ENCODE data around the gene OSER1.
A peak's percentile ranks its signal among the peaks of the same experiment; 100 is the strongest.

The OSER1 gene

GRCh38 chr20:44223721-44224120 is 13.2 kb upstream of the OSER1 start:
- DNase-seq = no peak

GRCh38 chr20:44222633-44223368 is 12.2 kb upstream of the OSER1 start:
- no peak for DNase-seq

GRCh38 chr20:44222027-44222426 is 11.5 kb upstream of the OSER1 start:
- no peak for DNase-seq

- DNase-seq = no peak
These were observed 10.9 kb upstream of the OSER1 start for GRCh38 chr20:44221368-44221954.

- no peak for DNase-seq
These were observed 9.2 kb upstream of the OSER1 start for GRCh38 chr20:44219791-44220190.

GRCh38 chr20:44219170-44219730 is 8.7 kb upstream of the OSER1 start:
- DNase-seq = no peak

GRCh38 chr20:44218446-44218845 is 7.9 kb upstream of the OSER1 start:
- no peak for DNase-seq

- DNase-seq = no peak
These were observed 6.9 kb upstream of the OSER1 start for GRCh38 chr20:44217342-44218092.

GRCh38 chr20:44215125-44215524 is 4.6 kb upstream of the OSER1 start:
- DNase-seq = no peak

GRCh38 chr20:44212792-44213191 is 2.2 kb upstream of the OSER1 start:
- DNase-seq = no peak

GRCh38 chr20:44211177-44212039 is 837 bp upstream of the OSER1 start:
- no peak for DNase-seq

- DNase-seq = no peak
These were observed 725 bp downstream of the OSER1 start for GRCh38 chr20:44209686-44210405.

GRCh38 chr20:44208770-44209169 is 1.8 kb downstream of the OSER1 start:
- DNase-seq = no peak

GRCh38 chr20:44208165-44208564 is 2.4 kb downstream of the OSER1 start:
- DNase-seq = no peak

- DNase-seq = no peak
These were observed 3.3 kb downstream of the OSER1 start for GRCh38 chr20:44207126-44207723.

- no peak for DNase-seq
These were observed 4.4 kb downstream of the OSER1 start for GRCh38 chr20:44206132-44206531.

- DNase-seq = no peak
These were observed 5.7 kb downstream of the OSER1 start for GRCh38 chr20:44204832-44205215.

- peak; percentile 53 for DNase-seq
These were observed 6.3 kb downstream of the OSER1 start for GRCh38 chr20:44204156-44204831.

- DNase-seq = no peak
These were observed 7.4 kb downstream of the OSER1 start for GRCh38 chr20:44203161-44203560.

GRCh38 chr20:44200983-44201382 is 9.6 kb downstream of the OSER1 start:
- DNase-seq = no peak

GRCh38 chr20:44200371-44200770 is 10.2 kb downstream of the OSER1 start:
- DNase-seq = no peak

Measured in 8988T (cell line).